Midbrain (tissue), 1 donor: ENCODE data around the gene SYS1.
A peak's percentile ranks its signal among the peaks of the same experiment; 100 is the strongest.

ENCODE experiments used
- DNase-seq: peaks from one replicate; lab custom pipeline; 2025; lab: John Stamatoyannopoulos, UW

The SYS1 gene

GRCh38 chr20:45362804-45363610 lies at the start of gene SYS1:
Gene SYS1, plus strand, starts transcription at chr20:45363156. Its CDS starts 376 bp downstream, at chr20:45363532.
- DNase-seq, result peak; percentile 98

GRCh38 chr20:45313943-45314342 lies 49.0 kb upstream of the SYS1 start:
- DNase-seq, result no peak

- DNase-seq, result no peak
These were observed 47.3 kb upstream of the SYS1 start for GRCh38 chr20:45315672-45316071.

DNA sequence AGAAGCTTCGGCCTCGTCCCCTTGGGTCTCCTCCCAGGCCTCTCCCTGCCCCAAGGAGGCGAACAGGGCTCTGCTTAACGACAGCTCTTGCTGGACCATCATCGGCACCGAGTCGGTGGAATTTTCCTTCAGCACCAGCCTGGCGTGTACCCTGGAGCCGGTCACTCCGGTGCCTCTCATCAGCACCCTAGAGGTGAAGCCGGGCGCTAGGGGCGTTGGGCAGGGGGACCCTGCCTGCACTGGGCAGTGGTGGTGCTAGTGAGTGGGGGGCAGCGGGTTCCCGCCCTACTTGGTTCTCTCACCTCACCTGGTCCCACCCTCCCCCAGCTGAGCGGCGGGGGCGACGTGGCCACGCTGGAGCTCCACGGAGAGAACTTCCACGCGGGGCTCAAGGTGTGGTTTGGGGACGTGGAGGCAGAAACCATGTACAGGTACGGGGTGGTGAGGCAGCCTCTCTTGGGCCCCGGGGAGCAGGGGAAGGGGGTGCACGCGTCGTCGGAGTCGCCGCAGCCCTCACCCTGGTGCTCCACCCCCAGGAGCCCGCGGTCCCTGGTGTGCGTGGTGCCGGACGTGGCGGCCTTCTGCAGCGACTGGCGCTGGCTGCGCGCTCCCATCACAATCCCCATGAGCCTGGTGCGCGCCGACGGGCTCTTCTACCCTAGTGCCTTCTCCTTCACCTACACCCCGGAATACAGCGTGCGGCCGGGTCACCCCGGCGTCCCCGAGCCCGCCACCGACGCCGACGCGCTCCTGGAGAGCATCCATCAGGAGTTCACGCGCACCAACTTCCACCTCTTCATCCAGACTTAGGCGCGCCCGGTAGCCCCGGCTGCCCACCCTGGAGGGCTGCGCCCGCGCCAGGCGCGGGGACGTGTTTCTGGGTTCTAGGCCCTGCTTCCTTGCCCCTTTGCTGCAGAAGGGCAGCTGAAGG lies 46.5 kb upstream of the SYS1 start:
- no peak for DNase-seq

DNA sequence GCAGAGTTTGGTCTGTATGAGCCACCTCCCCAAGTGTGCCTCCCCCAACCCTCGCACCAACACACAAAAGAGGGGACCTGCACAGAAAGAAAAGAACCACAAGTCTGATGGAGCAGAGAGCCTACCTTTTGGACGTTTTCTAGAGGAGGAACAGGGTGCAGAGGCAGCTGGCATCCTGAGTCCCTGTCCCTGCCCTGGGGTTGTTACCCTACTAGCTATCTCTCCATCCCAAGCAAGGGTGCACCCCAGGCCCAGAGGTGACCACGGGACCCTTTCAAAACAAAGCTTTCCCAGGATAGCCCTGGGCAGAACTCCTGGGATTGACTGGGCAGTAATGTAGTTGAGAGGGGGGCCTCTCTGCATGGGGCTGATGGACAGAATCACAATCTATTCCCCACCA lies 45.1 kb upstream of the SYS1 start:
- no peak for DNase-seq

GRCh38 chr20:45318386-45318939 lies 44.5 kb upstream of the SYS1 start:
- DNase-seq, result no peak

- DNase-seq, result no peak
These were observed 44.0 kb upstream of the SYS1 start for GRCh38 chr20:45318948-45319347.

DNA sequence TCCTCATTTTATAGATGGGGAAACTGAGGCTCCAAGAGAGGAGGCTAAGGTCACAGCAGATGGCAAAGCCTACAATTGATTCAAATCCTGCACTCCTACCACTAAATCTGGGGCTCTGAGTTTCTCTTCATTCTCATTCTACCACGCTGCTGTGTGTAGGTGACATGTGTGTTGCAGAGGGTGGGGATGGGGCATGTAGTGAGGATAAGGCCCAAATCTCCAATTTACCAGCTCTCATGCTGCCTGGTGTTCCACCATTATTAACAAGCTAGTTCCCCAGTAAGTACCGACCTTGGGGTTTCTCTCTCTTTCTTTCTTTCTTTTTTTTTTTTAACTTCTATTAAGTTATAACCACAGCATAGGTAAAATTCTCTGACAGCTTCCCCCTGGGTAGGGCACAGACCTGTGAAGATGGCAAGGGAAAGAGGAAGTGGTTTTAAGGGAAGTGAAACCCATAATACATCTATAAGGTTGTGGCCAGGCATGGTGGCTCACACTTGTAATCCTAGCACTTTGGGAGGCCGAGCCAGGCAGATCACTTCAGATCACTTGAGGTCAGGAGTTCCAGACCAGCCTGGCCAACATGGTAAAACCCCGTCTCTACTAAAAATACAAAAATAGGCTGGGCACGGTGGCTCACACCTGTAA lies 41.9 kb upstream of the SYS1 start:
- DNase-seq, result no peak

GRCh38 chr20:45322952-45323383 lies 40.0 kb upstream of the SYS1 start:
- peak; percentile 83 for DNase-seq

DNA sequence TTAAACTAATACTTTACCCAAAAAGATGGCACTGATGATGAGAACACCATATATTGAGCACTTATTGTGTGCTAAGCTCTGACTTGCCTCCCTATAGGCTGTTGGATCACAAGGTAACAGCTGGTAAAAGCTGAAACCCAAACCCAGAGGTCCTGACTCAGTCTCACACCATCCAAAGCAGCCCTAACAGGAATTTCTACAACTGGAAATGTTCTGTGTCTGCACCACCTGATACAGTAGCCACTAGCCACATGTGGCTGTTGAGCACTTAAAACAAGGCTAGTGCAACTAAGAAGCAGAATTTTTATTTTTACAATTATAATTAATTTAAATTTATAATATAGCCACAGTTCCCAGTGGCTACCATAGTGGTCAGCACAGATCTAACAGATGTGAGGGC lies 39.2 kb upstream of the SYS1 start:
- no peak for DNase-seq

- DNase-seq, result no peak
These were observed 37.6 kb upstream of the SYS1 start for GRCh38 chr20:45325371-45325770.

GRCh38 chr20:45328451-45328850 lies 34.5 kb upstream of the SYS1 start:
- no peak for DNase-seq

- DNase-seq, result no peak
These were observed 33.2 kb upstream of the SYS1 start for GRCh38 chr20:45329497-45330319.

- no peak for DNase-seq
These were observed 32.5 kb upstream of the SYS1 start for GRCh38 chr20:45330476-45330875.

DNA sequence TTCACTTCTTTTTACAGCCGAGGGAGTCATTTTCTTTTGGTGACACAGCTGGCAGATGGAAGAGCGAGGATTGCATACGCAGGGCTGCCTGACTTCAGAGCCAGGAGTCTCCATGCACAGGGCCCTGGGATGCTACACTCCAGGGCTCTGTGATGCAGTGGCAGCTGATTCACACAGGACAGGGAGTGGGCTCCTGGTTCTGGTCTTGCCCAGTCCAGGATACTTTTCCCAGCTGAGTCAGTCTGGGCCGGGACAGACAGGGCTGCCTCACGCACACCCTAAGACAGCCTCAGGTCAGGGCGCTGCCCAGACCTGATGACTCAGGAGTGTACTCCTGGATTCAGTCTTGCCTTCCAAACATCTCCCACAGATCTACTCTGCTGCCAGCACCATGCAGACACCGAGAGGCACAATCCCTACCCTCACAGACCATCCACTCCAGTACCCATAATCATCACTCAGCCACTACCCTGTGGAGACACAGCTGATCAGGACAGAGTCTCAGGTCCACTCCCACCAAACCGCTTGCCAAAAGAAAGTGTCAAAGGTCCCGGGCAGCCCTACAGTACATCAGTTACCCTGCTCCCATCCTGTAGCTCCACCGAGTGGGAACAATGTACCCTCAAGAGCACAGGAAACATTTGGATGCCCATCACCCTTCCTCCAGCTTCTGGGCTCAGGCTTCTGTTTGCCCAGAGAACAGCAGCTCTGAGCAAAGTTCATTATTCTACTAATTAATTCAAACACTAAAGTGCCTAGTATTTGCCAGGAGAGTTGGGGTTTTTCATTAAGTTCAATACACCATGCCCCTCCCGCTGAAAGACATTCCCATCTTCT lies 26.2 kb upstream of the SYS1 start:
- DNase-seq, result peak; percentile 32

DNA sequence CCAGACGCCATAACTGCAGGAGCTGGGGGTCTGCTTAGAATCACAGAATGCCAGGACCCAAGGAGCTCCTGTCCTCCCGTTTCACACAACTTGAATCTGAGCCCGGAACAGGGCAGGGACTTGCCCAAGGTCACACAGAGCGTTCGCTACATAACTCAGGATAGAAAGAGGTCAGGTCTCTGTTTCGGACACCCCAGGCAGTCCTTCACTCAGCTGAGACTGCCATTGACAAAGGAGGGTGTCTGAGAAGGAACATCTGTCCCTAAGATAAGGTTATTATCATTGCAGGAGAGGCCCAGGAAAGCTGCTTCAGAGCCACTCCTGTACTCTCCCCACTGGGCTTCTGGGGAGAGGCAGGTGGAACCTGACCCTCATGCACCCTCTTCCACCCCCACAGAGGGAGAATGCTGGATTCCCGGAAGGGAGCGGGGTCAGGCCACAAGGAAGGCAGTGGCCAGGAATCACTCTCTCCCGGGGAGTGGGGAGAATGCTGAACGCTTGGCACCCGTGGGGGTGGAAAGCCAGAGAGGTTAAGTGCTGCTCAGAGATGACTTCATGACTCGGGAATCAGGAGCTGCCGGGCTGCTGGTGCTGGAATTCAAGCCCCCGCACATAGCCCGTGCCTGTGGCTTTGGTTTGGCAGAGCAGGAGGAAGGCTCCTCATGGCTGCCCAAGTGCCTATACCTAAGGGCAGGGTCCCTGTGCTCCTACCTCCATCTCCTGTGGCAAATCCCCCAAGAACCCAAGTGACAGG lies 25.4 kb upstream of the SYS1 start:
- DNase-seq, result no peak

GRCh38 chr20:45338121-45339030 lies 24.6 kb upstream of the SYS1 start:
- no peak for DNase-seq

GRCh38 chr20:45339084-45339483 lies 23.9 kb upstream of the SYS1 start:
- no peak for DNase-seq
